Measurements from ENCODE around the gene GSG1. TPM values are rescaled to one million over a fixed set of nuclear protein-coding genes. Genes with fewer than 3 reads are reported as not detected.

Gene GSG1
- total and polyA plus RNA-seq, 2 of the 8 experiments (the other 6 are each of a cell fraction or from before 2014, with no cell fraction given): 0.89 to 1.4 TPM

DNA sequence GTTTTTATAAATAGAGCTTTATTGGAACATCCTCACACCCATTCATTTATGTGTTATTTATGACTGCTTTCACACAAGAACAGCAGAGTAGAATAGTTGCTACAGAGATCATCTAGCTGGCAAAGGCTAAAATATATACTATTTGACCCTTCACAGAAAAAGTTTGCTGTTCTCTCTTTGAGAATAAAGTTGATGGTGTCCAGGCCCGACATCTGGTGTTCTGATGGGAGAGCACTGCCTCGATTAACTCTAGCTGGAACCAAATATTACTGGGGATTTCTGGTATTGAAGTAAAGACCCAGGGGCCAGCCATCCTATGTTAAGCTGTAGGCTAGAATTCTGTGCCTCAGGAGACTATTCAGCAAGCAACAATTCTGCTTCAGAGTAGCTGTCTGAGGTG is 37.5 kb downstream of the GSG1 start:
- FAIRE-seq: no peak
- Histone ChIP-seq H2BK120ac (replicated peaks; ENCODE audit: low read depth, low read length) (no peak overlapping the region), H3K23ac (ENCODE audit: insufficient read length) (no peak overlapping the region), H2AK5ac (ENCODE audit: low read depth, low read length) (no peak overlapping the region), H3K4me3 (ENCODE audit: extremely low read depth in 1 of 4, insufficient read depth in 2 of 4, low read depth in 3 of 4, low read length in 4 of 4) (no peak overlapping the region), H3K56ac (replicated peaks; ENCODE audit: insufficient read length, low read depth, low read length) (no peak overlapping the region), H4K20me1 (replicated peaks in 1 of 2; ENCODE audit: control insufficient read depth in 1 of 2, insufficient read depth in 2 of 2, low read length in 2 of 2) (peaks cover 0 to 2% of the 10 kb centered on the region in 2 experiments), H2AFZ (ENCODE audit: low read length) (no peak overlapping the region), H2BK20ac (ENCODE audit: low read length) (no peak overlapping the region), H2BK15ac (ENCODE audit: low read length) (no peak overlapping the region), H2BK5ac (ENCODE audit: low read depth, low read length) (no peak overlapping the region), H4K5ac (ENCODE audit: insufficient read length, low read depth, low read length) (no peak overlapping the region), H3K27me3 (replicated peaks in 1 of 4; ENCODE audit: control insufficient read depth in 3 of 4, extremely low read depth in 1 of 4, insufficient read depth in 3 of 4, low read length in 3 of 4) (no peaks in the 10 kb centered on the region), H3K18ac (ENCODE audit: extremely low read depth, low read length) (no peak overlapping the region), H2BK12ac (ENCODE audit: low read depth, low read length) (no peak overlapping the region), H3K27ac (ENCODE audit: low read depth, low read length) (no peak overlapping the region), H4K91ac (replicated peaks; ENCODE audit: insufficient read length, low read length) (no peak overlapping the region), H3K36me3 (ENCODE audit: control insufficient read depth in 2 of 4, insufficient read depth in 4 of 4, low read length in 3 of 4) (peaks cover 4 to 62% (median 21%) of the 10 kb centered on the region in 4 experiments; a peak in 7 of 8 replicates), H3K4me1 (replicated peaks in 1 of 4; ENCODE audit: control insufficient read depth in 3 of 4, insufficient read depth in 4 of 4, low read length in 3 of 4) (no peaks in the 10 kb centered on the region; a peak in 1 of 7 replicates), H3K14ac (ENCODE audit: insufficient read length) (no peak overlapping the region), H4K8ac (ENCODE audit: extremely low read depth, insufficient read depth, low read length) (no peak overlapping the region), H3K9me3 (ENCODE audit: insufficient read depth in 2 of 2, low read depth in 1 of 2, low read length in 1 of 2) (no peaks in the 10 kb centered on the region), H3K79me1 (ENCODE audit: low read depth, low read length) (no peaks in the 10 kb centered on the region), H3K79me2 (ENCODE audit: control insufficient read depth in 1 of 2, insufficient read depth in 2 of 2, low read length in 2 of 2) (no peaks in the 10 kb centered on the region), H3K23me2 (ENCODE audit: low read depth, low read length) (no peaks in the 10 kb centered on the region), H3K9ac (replicated peaks in 1 of 4; ENCODE audit: extremely low read depth in 1 of 4, low read depth in 3 of 4, low read length in 3 of 4) (no peak overlapping the region), H3K4ac (replicated peaks; ENCODE audit: insufficient read length, low read depth, low read length) (no peak overlapping the region), H3K4me2 (ENCODE audit: insufficient read depth in 1 of 2, low read depth in 2 of 2, low read length in 2 of 2) (no peak overlapping the region)
- CTCF ChIA-PET (ENCODE audit: partially characterized antibody): interaction anchor here (0.7 to 3.4 kb wide), 8 partner anchors 33 to 166 kb away, joined by 3 to 17 read pairs (median 3); no protein-coding TSS in a partner anchor
- DNase-seq (ENCODE audit: low read depth in 1 of 2, low spot score in 2 of 2): no peak
- WGBS, 2 experiments (ENCODE audit: extremely low coverage in 1 of 2, insufficient coverage in 1 of 2, insufficient read length in 1 of 2, insufficient replicate concordance in 2 of 2, low coverage in 1 of 2, low lambda C conversion rate in 2 of 2, missing lambda C conversion rate in 1 of 2): 82% methylated on average over 2 of the region's 2 CpGs; no CpG with 5 or more reads in 1 of the 2 experiments
- POLR2A ChIA-PET (ENCODE audit: partially characterized antibody): interaction anchor here (0.6 to 4.5 kb wide), 4 partner anchors 16 to 188 kb away, joined by 3 to 16 read pairs (median 3); no protein-coding TSS in a partner anchor
- no peak for TF ChIP-seq SP4 (IDR thresholded peaks at IDR 0.05; ENCODE audit: low read length)
- no peak for TF ChIP-seq POLR2AphosphoS5 (IDR thresholded peaks at IDR 0.05; ENCODE audit: low read depth, low read length)
- no peak for TF ChIP-seq TBP (IDR thresholded peaks at IDR 0.05; ENCODE audit: low read depth, low read length)
- TF ChIP-seq E2F6 (IDR thresholded peaks at IDR 0.05): no peak
- TF ChIP-seq RAD21 (IDR thresholded peaks at IDR 0.05 in 1 of 2, conservative IDR thresholded peaks at IDR 0.05 in 1 of 2; ENCODE audit: low read depth in 2 of 2, low read length in 2 of 2): no peak
- no peak for TF ChIP-seq HDAC2 (IDR thresholded peaks at IDR 0.05; ENCODE audit: borderline replicate concordance in 1 of 2, low read depth in 2 of 2, low read length in 2 of 2)
- TF ChIP-seq YY1 (IDR thresholded peaks at IDR 0.05; ENCODE audit: low read depth, low read length): no peak
- TF ChIP-seq PHF8 (conservative IDR thresholded peaks at IDR 0.05; ENCODE audit: low read depth, low read length): no peak
- no peak for TF ChIP-seq NANOG (IDR thresholded peaks at IDR 0.05; ENCODE audit: insufficient read depth, low read depth, low read length, poor library complexity, severe bottlenecking)
- no peak for TF ChIP-seq ASH2L (IDR thresholded peaks at IDR 0.05; ENCODE audit: low read length)
- no peak for TF ChIP-seq SRF (IDR thresholded peaks at IDR 0.05; ENCODE audit: low read depth, low read length)

All from H1 (cell line).